Peyer's patch (tissue), 4 donors: ENCODE data around the gene HLTF.

Source experiments
- POLR2A ChIP-seq, 2 donors: fragments of 450-650 bp; IDR thresholded peaks; one replicate each; pipeline ENCODE4 v1.5.1; 2017; ENCODE audit warnings: antibody characterized with exemption in 2 of 2, mild to moderate bottlenecking in 2 of 2, moderate library complexity in 2 of 2
- TF ChIP-seq, protein P1 (sequence below), 6 experiments: fragments of 450-650 bp in 4 of 6; fragments of 200-600 bp in 2 of 6; sonication (generic) in 1 of 6; IDR thresholded peaks; one replicate each; pipeline ENCODE4 v1.5.1; 2017 to 2019; ENCODE audit warnings: antibody characterized with exemption in 6 of 6, mild to moderate bottlenecking in 3 of 6, moderate library complexity in 1 of 6

DNA sequence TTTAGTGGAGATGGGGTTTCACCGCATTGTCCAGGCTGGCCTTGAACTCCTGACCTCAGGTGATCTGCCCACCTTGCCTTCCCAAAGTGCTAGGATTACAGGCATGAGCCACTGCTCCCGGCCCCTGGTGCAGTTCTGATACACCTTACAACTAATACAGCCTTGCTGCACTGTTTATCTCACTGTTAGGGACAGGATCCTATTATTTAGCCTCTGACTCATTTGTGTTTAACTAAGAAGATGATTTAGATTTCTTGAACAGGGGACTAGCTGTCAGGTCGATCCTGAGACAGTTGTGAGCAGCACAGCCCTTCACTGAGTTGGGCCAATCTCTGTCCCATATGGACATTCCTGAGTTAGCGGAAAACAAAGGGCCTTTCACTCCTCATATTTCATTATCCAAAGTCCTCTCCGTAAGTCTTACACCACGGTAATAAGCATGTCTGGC is 75.8 kb downstream of the HLTF start:
- TF ChIP-seq, protein P1, sequence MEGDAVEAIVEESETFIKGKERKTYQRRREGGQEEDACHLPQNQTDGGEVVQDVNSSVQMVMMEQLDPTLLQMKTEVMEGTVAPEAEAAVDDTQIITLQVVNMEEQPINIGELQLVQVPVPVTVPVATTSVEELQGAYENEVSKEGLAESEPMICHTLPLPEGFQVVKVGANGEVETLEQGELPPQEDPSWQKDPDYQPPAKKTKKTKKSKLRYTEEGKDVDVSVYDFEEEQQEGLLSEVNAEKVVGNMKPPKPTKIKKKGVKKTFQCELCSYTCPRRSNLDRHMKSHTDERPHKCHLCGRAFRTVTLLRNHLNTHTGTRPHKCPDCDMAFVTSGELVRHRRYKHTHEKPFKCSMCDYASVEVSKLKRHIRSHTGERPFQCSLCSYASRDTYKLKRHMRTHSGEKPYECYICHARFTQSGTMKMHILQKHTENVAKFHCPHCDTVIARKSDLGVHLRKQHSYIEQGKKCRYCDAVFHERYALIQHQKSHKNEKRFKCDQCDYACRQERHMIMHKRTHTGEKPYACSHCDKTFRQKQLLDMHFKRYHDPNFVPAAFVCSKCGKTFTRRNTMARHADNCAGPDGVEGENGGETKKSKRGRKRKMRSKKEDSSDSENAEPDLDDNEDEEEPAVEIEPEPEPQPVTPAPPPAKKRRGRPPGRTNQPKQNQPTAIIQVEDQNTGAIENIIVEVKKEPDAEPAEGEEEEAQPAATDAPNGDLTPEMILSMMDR (IDR thresholded peaks at IDR 0.05): no peak
- TF ChIP-seq POLR2A (IDR thresholded peaks at IDR 0.05): no peak
